OCI-M1 (cell line): ENCODE measurements around the gene LGALSL.

Experiments used
- DNase-seq: peaks from one replicate; lab custom pipeline; 2025; lab: John Stamatoyannopoulos, UW

The LGALSL gene

GRCh38 chr2:64498438-64498837 lies 44.5 kb downstream of the LGALSL start:
- no peak for DNase-seq

GRCh38 chr2:64500549-64500948 lies 46.6 kb downstream of the LGALSL start:
- no peak for DNase-seq

GRCh38 chr2:64501946-64502345 lies 48.0 kb downstream of the LGALSL start:
- no peak for DNase-seq

- no peak for DNase-seq
These were observed 48.9 kb downstream of the LGALSL start for GRCh38 chr2:64502860-64503259.

- DNase-seq = no peak
These were observed 51.1 kb downstream of the LGALSL start for GRCh38 chr2:64504774-64505720.

- no peak for DNase-seq
These were observed 52.7 kb downstream of the LGALSL start for GRCh38 chr2:64506686-64507085.
